Measurements from ENCODE around the gene FASN.

FASN gene

GRCh38 chr17:82037092-82037888, 60.7 kb downstream of the FASN start, which contains the start of gene DCXR:
Gene DCXR (minus strand): TSS chr17:82037697. CDS start chr17:82037682, 15 bp downstream.
- DNase-seq, result peak; percentile 98

GRCh38 chr17:82036634-82037091, 61.4 kb downstream of the FASN start:
- no peak for DNase-seq

- DNase-seq, result no peak
Observed at GRCh38 chr17:82035956-82036633, 61.9 kb downstream of the FASN start.

GRCh38 chr17:82035488-82035887, 62.5 kb downstream of the FASN start:
- DNase-seq, result no peak

GRCh38 chr17:82034371-82035011, 63.5 kb downstream of the FASN start:
- DNase-seq, result no peak

GRCh38 chr17:82033359-82034085, 64.5 kb downstream of the FASN start:
- DNase-seq, result no peak

GRCh38 chr17:82031885-82032627, 66.0 kb downstream of the FASN start:
- DNase-seq, result no peak

GRCh38 chr17:82031303-82031884, 66.6 kb downstream of the FASN start, which contains the start of gene RAC3:
Gene RAC3 (plus strand): TSS chr17:82031678. CDS start chr17:82031762, 84 bp downstream.
- DNase-seq, result no peak

GRCh38 chr17:82030470-82031302, 67.3 kb downstream of the FASN start:
- DNase-seq, result peak; percentile 94

GRCh38 chr17:82029990-82030469, 68.0 kb downstream of the FASN start:
- no peak for DNase-seq

GRCh38 chr17:82029391-82029790, 68.6 kb downstream of the FASN start:
- no peak for DNase-seq

GRCh38 chr17:82028966-82029365, 69.1 kb downstream of the FASN start:
- DNase-seq, result no peak

Measured in retina (tissue), 1 donor.